ENCODE measurements around the gene ICE2.

ICE2 gene

GRCh38 chr15:60389261-60390077 lies 89.5 kb downstream of the ICE2 start:
- Histone ChIP-seq H3K27ac (replicated peaks) (no peak overlapping the region), H3K4me3 (replicated peaks; ENCODE audit: insufficient read depth, low read length) (no peak overlapping the region), H3K27me3 (ENCODE audit: insufficient read depth, poor library complexity, severe bottlenecking) (no peaks in the 10 kb centered on the region)
- DNase-seq (ENCODE audit: low read depth in 1 of 2, low spot score in 1 of 2): no peak
- TF ChIP-seq, protein P1, sequence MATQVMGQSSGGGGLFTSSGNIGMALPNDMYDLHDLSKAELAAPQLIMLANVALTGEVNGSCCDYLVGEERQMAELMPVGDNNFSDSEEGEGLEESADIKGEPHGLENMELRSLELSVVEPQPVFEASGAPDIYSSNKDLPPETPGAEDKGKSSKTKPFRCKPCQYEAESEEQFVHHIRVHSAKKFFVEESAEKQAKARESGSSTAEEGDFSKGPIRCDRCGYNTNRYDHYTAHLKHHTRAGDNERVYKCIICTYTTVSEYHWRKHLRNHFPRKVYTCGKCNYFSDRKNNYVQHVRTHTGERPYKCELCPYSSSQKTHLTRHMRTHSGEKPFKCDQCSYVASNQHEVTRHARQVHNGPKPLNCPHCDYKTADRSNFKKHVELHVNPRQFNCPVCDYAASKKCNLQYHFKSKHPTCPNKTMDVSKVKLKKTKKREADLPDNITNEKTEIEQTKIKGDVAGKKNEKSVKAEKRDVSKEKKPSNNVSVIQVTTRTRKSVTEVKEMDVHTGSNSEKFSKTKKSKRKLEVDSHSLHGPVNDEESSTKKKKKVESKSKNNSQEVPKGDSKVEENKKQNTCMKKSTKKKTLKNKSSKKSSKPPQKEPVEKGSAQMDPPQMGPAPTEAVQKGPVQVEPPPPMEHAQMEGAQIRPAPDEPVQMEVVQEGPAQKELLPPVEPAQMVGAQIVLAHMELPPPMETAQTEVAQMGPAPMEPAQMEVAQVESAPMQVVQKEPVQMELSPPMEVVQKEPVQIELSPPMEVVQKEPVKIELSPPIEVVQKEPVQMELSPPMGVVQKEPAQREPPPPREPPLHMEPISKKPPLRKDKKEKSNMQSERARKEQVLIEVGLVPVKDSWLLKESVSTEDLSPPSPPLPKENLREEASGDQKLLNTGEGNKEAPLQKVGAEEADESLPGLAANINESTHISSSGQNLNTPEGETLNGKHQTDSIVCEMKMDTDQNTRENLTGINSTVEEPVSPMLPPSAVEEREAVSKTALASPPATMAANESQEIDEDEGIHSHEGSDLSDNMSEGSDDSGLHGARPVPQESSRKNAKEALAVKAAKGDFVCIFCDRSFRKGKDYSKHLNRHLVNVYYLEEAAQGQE (IDR thresholded peaks at IDR 0.05; ENCODE audit: insufficient replicate concordance, low read depth): no peak
- TF ChIP-seq POLR2AphosphoS5 (IDR thresholded peaks at IDR 0.05; ENCODE audit: low read depth) (no peak), SPI1 (IDR thresholded peaks at IDR 0.05; ENCODE audit: borderline replicate concordance, low read depth) (no peak), GABPA (IDR thresholded peaks at IDR 0.05; ENCODE audit: low read depth) (no peak), CTCF (IDR thresholded peaks at IDR 0.05; ENCODE audit: insufficient read depth, low read length) (no peak)

DNA sequence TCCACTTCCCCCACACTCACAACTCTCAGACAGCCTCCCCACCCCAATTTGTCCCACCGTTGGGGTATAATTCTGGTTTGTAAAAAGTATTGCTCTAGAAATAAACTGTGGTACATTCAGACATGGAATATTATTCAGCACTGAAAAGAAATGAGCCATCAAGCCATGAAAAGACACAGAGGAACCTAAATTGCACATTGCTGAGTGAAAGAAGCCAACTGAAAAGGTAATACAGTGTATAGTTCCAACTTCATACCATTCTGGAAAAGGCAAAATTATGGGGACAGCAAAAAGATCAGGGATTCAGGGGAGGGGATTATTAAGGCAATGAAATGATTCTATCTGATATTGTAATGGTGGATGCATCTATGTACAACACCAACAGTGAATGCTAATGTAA lies 91.6 kb downstream of the ICE2 start:
- H3K27ac ChIP-seq (replicated peaks): no peak overlapping the region
- TF ChIP-seq POLR2AphosphoS5 (IDR thresholded peaks at IDR 0.05; ENCODE audit: low read depth): no peak
- no peak for TF ChIP-seq CTCF (IDR thresholded peaks at IDR 0.05; ENCODE audit: insufficient read depth, low read length)
- TF ChIP-seq, protein P1 (IDR thresholded peaks at IDR 0.05; ENCODE audit: insufficient replicate concordance, low read depth): no peak
- no peaks in the 10 kb centered on the region for H3K27me3 ChIP-seq (ENCODE audit: insufficient read depth, poor library complexity, severe bottlenecking)
- no peak for DNase-seq (ENCODE audit: low read depth in 1 of 2, low spot score in 1 of 2)
- H3K4me3 ChIP-seq (replicated peaks; ENCODE audit: insufficient read depth, low read length): no peak overlapping the region

DNA sequence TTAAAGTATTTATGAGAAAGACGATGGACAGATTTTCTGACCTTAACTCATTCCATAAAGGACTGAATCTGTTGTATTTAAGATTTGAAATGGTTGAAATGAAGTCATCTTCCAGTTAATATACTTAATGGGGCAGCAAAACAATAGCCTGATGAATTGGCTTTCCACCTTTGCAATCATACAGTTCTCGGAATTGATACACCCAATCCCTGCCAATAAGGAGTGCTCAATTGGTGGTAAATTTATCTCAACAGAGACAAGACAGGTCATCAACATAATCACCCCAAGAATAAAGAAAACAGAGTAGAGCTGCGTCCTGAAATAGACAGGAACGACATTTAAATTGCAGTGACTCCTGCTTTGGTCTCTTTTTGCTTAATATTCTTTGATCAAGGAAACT lies 92.3 kb downstream of the ICE2 start:
- DNase-seq (ENCODE audit: low read depth in 1 of 2, low spot score in 1 of 2): no peak
- Histone ChIP-seq H3K4me3 (replicated peaks; ENCODE audit: insufficient read depth, low read length) (no peak overlapping the region), H3K27ac (replicated peaks) (no peak overlapping the region), H3K27me3 (ENCODE audit: insufficient read depth, poor library complexity, severe bottlenecking) (no peaks in the 10 kb centered on the region)
- TF ChIP-seq, protein P1 (IDR thresholded peaks at IDR 0.05; ENCODE audit: insufficient replicate concordance, low read depth): no peak

Data from HL-60 (cell line).